Osteoblast (primary cell): ENCODE data around the gene OSBPL9. TPM values are rescaled to one million over a fixed set of nuclear protein-coding genes. Genes with fewer than 3 reads are reported as not detected.

Source experiments
- DNase-seq: peaks from one replicate; pipeline ENCODE4 v3.0.0; 2011; ENCODE audit warnings: low spot score, mixed read lengths; ENCODE audit not compliant: insufficient read length; ENCODE audit errors: missing footprints
- H2AFZ ChIP-seq: 2 replicates; pipeline ENCODE4 v1.6.0; 2011; ENCODE audit warnings: mild to moderate bottlenecking, low read length
- H3K27ac ChIP-seq: 2 replicates; pipeline ENCODE4 v1.5.1; 2011; ENCODE audit warnings: mild to moderate bottlenecking, low read depth, low read length, moderate library complexity
- H3K27me3 ChIP-seq: 2 replicates; pipeline ENCODE4 v1.6.0; 2012; ENCODE audit warnings: mild to moderate bottlenecking, control low read depth, inconsistent platforms, low read length, moderate library complexity; ENCODE audit not compliant: insufficient read depth
- H3K36me3 ChIP-seq: 2 replicates; pipeline ENCODE4 v1.5.1; 2011; ENCODE audit warnings: mild to moderate bottlenecking, low read length, control low read depth, moderate library complexity; ENCODE audit not compliant: insufficient read depth
- H3K4me1 ChIP-seq: 2 replicates; pipeline ENCODE4 v1.5.1; 2011; ENCODE audit warnings: mild to moderate bottlenecking, low read length, control low read depth, moderate library complexity; ENCODE audit not compliant: insufficient read depth
- H3K4me2 ChIP-seq: 2 replicates; pipeline ENCODE4 v1.6.0; 2011; ENCODE audit warnings: mild to moderate bottlenecking, low read length; ENCODE audit not compliant: insufficient read depth
- H3K4me3 ChIP-seq: fragments of 200-600 bp; sonication (generic); 3 replicates; pipeline ENCODE4 v1.5.1; 2012; ENCODE audit warnings: mild to moderate bottlenecking, low read length, inconsistent platforms; ENCODE audit not compliant: insufficient read depth
- H3K79me2 ChIP-seq: 2 replicates; pipeline ENCODE4 v1.6.0; 2012; ENCODE audit warnings: mild to moderate bottlenecking, low read length, control low read depth, inconsistent platforms; ENCODE audit not compliant: insufficient read depth
- H3K9me3 ChIP-seq: 2 replicates; pipeline ENCODE4 v1.5.1; 2011; ENCODE audit warnings: low read depth, low read length, control low read depth
- H4K20me1 ChIP-seq: 2 replicates; pipeline ENCODE4 v1.6.0; 2012; ENCODE audit warnings: mild to moderate bottlenecking, low read length, control low read depth; ENCODE audit not compliant: insufficient read depth
- total RNA-seq: library from RNA; depleted of rRNA; stranded (reverse); fragments of >200 nt; gene quantifications from 2 replicates; pipeline ENCODE4 v1.2.3, GENCODE V29; 2012
- TF ChIP-seq, protein P1 (sequence below): IDR thresholded peaks from 2 replicates; pipeline ENCODE4 v1.5.1; 2011; ENCODE audit warnings: mild to moderate bottlenecking, low read depth, low read length, moderate library complexity; ENCODE audit errors: extremely low read depth

OSBPL9 gene
- total RNA-seq, 1 donor = 87.9 TPM

DNA sequence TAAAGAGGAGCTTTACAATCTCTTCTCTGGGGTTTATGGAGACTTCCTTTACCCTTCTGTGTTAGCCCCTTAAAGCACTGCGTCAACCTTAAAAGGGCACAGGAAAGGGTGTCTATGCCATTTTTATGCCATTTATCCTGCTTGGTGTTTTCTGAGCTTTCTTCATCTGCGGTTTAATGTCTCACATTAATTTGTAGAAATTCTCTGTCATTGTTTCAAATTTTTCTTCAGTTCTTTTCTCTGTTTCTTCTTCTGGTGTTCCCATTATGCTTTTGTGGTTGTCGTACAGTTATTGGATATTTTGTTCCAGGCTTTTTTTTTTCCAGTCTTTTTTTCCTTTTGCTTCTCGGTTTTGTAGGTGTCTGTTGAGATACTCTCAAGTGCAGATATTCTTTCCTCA lies 107.9 kb downstream of the OSBPL9 start:
- H3K4me1 ChIP-seq = peaks cover 6% of the 10 kb centered on the region
- H4K20me1 ChIP-seq = peaks cover 8% of the 10 kb centered on the region
- H3K4me2 ChIP-seq = no peak overlapping the region
- no peaks in the 10 kb centered on the region for H3K27me3 ChIP-seq
- no peak for DNase-seq
- peaks cover 31% of the 10 kb centered on the region for H3K79me2 ChIP-seq
- H3K4me3 ChIP-seq = no peak overlapping the region
- no peak overlapping the region for H3K27ac ChIP-seq
- TF ChIP-seq, protein P1, sequence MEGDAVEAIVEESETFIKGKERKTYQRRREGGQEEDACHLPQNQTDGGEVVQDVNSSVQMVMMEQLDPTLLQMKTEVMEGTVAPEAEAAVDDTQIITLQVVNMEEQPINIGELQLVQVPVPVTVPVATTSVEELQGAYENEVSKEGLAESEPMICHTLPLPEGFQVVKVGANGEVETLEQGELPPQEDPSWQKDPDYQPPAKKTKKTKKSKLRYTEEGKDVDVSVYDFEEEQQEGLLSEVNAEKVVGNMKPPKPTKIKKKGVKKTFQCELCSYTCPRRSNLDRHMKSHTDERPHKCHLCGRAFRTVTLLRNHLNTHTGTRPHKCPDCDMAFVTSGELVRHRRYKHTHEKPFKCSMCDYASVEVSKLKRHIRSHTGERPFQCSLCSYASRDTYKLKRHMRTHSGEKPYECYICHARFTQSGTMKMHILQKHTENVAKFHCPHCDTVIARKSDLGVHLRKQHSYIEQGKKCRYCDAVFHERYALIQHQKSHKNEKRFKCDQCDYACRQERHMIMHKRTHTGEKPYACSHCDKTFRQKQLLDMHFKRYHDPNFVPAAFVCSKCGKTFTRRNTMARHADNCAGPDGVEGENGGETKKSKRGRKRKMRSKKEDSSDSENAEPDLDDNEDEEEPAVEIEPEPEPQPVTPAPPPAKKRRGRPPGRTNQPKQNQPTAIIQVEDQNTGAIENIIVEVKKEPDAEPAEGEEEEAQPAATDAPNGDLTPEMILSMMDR = no peak
- H2AFZ ChIP-seq = no peak overlapping the region
- no peaks in the 10 kb centered on the region for H3K36me3 ChIP-seq
- no peaks in the 10 kb centered on the region for H3K9me3 ChIP-seq

DNA sequence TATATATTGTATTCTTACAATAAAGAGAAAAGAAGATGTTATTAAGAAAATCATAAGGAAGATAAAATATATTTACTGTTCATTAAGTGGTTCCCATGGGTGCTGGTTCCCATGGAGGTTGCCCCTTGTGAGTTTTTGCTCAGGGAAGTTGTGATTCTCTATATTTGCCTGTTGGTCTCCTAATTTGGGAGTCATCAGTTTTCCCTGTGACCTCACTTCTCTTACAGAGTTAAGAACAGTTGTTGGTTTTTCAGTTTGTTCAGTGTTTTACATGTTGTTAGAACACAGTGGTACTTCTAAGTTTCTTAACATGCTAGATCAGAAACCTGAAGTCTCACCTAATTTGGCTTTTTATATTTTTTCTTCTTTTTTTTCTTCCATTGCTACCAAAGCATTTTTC lies 109.2 kb downstream of the OSBPL9 start:
- Histone ChIP-seq H3K79me2 (peaks cover 41% of the 10 kb centered on the region), H3K9me3 (no peaks in the 10 kb centered on the region), H3K36me3 (no peaks in the 10 kb centered on the region), H2AFZ (no peak overlapping the region), H3K4me2 (no peak overlapping the region), H3K4me1 (peaks cover 12% of the 10 kb centered on the region), H4K20me1 (peaks cover 10% of the 10 kb centered on the region), H3K4me3 (no peak overlapping the region), H3K27ac (no peak overlapping the region), H3K27me3 (no peaks in the 10 kb centered on the region)
- no peak for DNase-seq
- TF ChIP-seq, protein P1 = no peak

DNA sequence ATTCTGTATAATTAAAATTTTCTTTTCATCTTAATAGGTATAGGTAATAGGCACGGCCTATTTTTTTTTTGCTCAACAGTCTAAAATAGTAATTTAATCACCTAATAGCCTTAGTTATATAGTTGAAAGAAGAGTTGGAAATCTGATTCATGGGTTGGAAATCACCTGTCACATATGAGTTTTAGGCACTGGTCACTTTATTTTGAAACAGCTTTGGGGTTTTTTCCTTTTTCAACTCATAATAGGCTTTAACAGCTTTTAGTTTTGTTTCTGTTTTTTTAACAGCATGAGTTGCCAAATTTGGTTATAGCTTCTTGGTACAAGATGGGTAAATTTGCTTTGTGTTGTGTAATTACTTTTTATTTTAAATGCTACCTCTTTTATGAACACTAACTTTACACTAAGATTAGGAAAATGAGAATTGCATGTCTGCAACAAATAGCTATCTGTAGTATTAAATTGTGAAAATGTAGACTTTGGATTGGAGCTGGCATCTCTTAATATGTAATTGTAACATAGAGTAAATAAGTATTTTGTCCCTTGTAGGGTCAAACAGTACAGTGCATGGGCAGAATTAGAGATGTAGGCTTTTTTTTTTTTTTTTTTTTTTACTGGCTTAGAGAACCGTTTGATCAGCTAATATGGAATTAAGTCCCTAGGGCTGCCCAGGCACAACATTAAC lies 109.8 kb downstream of the OSBPL9 start:
- Histone ChIP-seq H3K79me2 (peaks cover 45% of the 10 kb centered on the region), H3K4me1 (peaks cover 14% of the 10 kb centered on the region)

DNA sequence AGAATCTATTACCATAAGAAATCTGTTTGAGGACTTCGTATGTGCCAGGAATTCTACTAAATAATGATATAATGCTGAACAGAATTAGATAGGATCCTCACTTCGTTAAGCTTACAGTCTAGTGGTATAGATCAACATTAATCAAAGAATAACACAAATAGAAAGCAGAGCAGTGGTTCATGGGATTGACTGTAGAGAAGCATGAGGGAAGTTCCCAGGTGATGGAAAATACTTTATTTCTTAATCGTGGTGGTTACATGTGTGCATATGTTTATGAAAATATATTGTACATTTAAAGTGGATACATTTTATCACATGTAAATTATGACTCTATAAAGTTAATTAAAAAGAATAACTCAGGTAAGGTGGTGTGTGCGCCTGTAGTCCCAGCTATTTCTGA lies 110.5 kb downstream of the OSBPL9 start:
- no peaks in the 10 kb centered on the region for H3K27me3 ChIP-seq
- H3K4me1 ChIP-seq = peaks cover 14% of the 10 kb centered on the region
- no peak overlapping the region for H3K27ac ChIP-seq
- DNase-seq = no peak
- no peak overlapping the region for H2AFZ ChIP-seq
- H3K36me3 ChIP-seq = no peaks in the 10 kb centered on the region
- peaks cover 48% of the 10 kb centered on the region for H3K79me2 ChIP-seq
- no peaks in the 10 kb centered on the region for H3K9me3 ChIP-seq
- no peak overlapping the region for H3K4me3 ChIP-seq
- H3K4me2 ChIP-seq = no peak overlapping the region
- TF ChIP-seq, protein P1 = no peak
- peaks cover 12% of the 10 kb centered on the region for H4K20me1 ChIP-seq

More for the DNA sequence above, 109.8 kb downstream of the OSBPL9 start:
- no peak overlapping the region for H3K4me3 ChIP-seq
- no peak overlapping the region for H3K4me2 ChIP-seq
- no peaks in the 10 kb centered on the region for H3K36me3 ChIP-seq
- H3K27me3 ChIP-seq = no peaks in the 10 kb centered on the region
- TF ChIP-seq, protein P1 = no peak
- H4K20me1 ChIP-seq = peaks cover 11% of the 10 kb centered on the region
- no peak for DNase-seq
- no peak overlapping the region for H3K27ac ChIP-seq
- no peak overlapping the region for H2AFZ ChIP-seq
- H3K9me3 ChIP-seq = no peaks in the 10 kb centered on the region
